BJ (cell line): ENCODE results near the gene DAP3. TPM values are rescaled to one million over a fixed set of nuclear protein-coding genes. Genes with fewer than 3 reads are reported as not detected.

Source experiments
- CTCF ChIA-PET: fragments of 350-600 bp; formaldehyde crosslinking; extraction: SDS; loops from one replicate; lab custom pipeline; 2021; ENCODE audit warnings: antibody characterized with exemption, inconsistent platforms; lab: Yijun Ruan, JAX
- POLR2A ChIA-PET: fragments of 300-600 bp; sonication (Branson Sonifier 250); formaldehyde crosslinking; extraction: SDS; loops from one replicate; lab custom pipeline; 2021; ENCODE audit warnings: antibody characterized with exemption; lab: Charles Lee
- DNase-seq: peaks from one replicate; pipeline ENCODE4 v3.0.0-alpha.2; 2011; ENCODE audit warnings: low read depth
- H3K27me3 ChIP-seq: 2 replicates; pipeline ENCODE4 v1.6.0; 2011; ENCODE audit warnings: low read length; ENCODE audit not compliant: control insufficient read depth, insufficient read depth
- H3K36me3 ChIP-seq: 2 replicates; pipeline ENCODE4 v1.5.1; 2011; ENCODE audit warnings: low read length; ENCODE audit not compliant: control insufficient read depth, insufficient read depth
- H3K4me3 ChIP-seq: 2 replicates; pipeline ENCODE4 v1.5.1; 2011; ENCODE audit warnings: low read depth, mild to moderate bottlenecking, control low read depth, low read length
- CTCF ChIP-seq: IDR thresholded peaks from 2 replicates; pipeline ENCODE4 v1.5.1; 2011; ENCODE audit warnings: low read depth, mild to moderate bottlenecking, control low read depth, inconsistent platforms, low read length, moderate library complexity; ENCODE audit not compliant: insufficient read depth
- polyA plus RNA-seq: library from polyadenylated mRNA; depleted of rRNA; stranded (reverse); fragments of >200 nt; gene quantifications from 2 replicates; pipeline ENCODE4 v1.2.3, GENCODE V29; 2011

DAP3 gene
- polyA plus RNA-seq, 1 experiment = 142 TPM

- Histone ChIP-seq H3K27me3 (no peaks in the 10 kb centered on the region), H3K4me3 (peak within 1 kb of the TSS; percentile 99), H3K36me3 (peaks cover 2% of the 10 kb centered on the region)
- DNase-seq = peak; percentile 28
- CTCF ChIA-PET = no interaction called here
- no peak for TF ChIP-seq CTCF
- POLR2A ChIA-PET = interaction anchor here (0.5 kb wide), 1 partner anchor 290 kb away, joined by 3 read pairs; no protein-coding TSS in a partner anchor
Observed at GRCh38 chr1:155688324-155689080, 389 bp upstream of the DAP3 start, which contains the start of gene YY1AP1. YY1AP1 (minus strand) TSS chr1:155688774; CDS start chr1:155680436, 8,338 bp downstream.

- ChIA-PET CTCF (interaction anchor here (0.6 to 0.9 kb wide), 2 partner anchors 23 to 283 kb away, joined by 3 read pairs; no protein-coding TSS in a partner anchor), POLR2A (no interaction called here)
- H3K36me3 ChIP-seq = peaks cover 2% of the 10 kb centered on the region
Observed at GRCh38 chr1:155691992-155692528, 3.2 kb downstream of the DAP3 start.

GRCh38 chr1:155694167-155694566, 5.3 kb downstream of the DAP3 start:
- no peak for DNase-seq
- Histone ChIP-seq H3K4me3 (no peak overlapping the region), H3K36me3 (peaks cover 2% of the 10 kb centered on the region), H3K27me3 (no peaks in the 10 kb centered on the region)
- ChIA-PET POLR2A (no interaction called here), CTCF (no interaction called here)
- TF ChIP-seq CTCF = no peak

More at GRCh38 chr1:155691992-155692528, 3.2 kb downstream of the DAP3 start:
- no peak for DNase-seq
- no peaks in the 10 kb centered on the region for H3K27me3 ChIP-seq
- H3K4me3 ChIP-seq = no peak overlapping the region
- no peak for TF ChIP-seq CTCF

- Histone ChIP-seq H3K4me3 (no peak overlapping the region), H3K36me3 (peaks cover 2% of the 10 kb centered on the region), H3K27me3 (no peaks in the 10 kb centered on the region)
- no peak for TF ChIP-seq CTCF
- DNase-seq = no peak
- ChIA-PET POLR2A (no interaction called here), CTCF (interaction anchor here (0.6 kb wide), 1 partner anchor 98 kb away, joined by 5 read pairs; no protein-coding TSS in a partner anchor)
Observed at GRCh38 chr1:155695072-155695471, 6.2 kb downstream of the DAP3 start.

- CTCF ChIA-PET = no interaction called here
- Histone ChIP-seq H3K36me3 (peaks cover 2% of the 10 kb centered on the region), H3K27me3 (no peaks in the 10 kb centered on the region), H3K4me3 (no peak overlapping the region)
- POLR2A ChIA-PET = no interaction called here
- no peak for TF ChIP-seq CTCF
- no peak for DNase-seq
Observed at GRCh38 chr1:155695608-155696007, 6.7 kb downstream of the DAP3 start.
